Islet precursor cell (in vitro differentiated cells): ENCODE data around the gene RSRC2.
"Not testable (repeated sequence)": the region's sequence is repeated elsewhere in the genome, so short reads cannot be mapped to it uniquely, and the experiment has no call there.

Experiments used
- DNase-seq: peaks from one replicate; pipeline ENCODE4 v3.0.0-alpha.2; 2018

Gene RSRC2, protein sequence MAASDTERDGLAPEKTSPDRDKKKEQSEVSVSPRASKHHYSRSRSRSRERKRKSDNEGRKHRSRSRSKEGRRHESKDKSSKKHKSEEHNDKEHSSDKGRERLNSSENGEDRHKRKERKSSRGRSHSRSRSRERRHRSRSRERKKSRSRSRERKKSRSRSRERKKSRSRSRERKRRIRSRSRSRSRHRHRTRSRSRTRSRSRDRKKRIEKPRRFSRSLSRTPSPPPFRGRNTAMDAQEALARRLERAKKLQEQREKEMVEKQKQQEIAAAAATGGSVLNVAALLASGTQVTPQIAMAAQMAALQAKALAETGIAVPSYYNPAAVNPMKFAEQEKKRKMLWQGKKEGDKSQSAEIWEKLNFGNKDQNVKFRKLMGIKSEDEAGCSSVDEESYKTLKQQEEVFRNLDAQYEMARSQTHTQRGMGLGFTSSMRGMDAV

DNA sequence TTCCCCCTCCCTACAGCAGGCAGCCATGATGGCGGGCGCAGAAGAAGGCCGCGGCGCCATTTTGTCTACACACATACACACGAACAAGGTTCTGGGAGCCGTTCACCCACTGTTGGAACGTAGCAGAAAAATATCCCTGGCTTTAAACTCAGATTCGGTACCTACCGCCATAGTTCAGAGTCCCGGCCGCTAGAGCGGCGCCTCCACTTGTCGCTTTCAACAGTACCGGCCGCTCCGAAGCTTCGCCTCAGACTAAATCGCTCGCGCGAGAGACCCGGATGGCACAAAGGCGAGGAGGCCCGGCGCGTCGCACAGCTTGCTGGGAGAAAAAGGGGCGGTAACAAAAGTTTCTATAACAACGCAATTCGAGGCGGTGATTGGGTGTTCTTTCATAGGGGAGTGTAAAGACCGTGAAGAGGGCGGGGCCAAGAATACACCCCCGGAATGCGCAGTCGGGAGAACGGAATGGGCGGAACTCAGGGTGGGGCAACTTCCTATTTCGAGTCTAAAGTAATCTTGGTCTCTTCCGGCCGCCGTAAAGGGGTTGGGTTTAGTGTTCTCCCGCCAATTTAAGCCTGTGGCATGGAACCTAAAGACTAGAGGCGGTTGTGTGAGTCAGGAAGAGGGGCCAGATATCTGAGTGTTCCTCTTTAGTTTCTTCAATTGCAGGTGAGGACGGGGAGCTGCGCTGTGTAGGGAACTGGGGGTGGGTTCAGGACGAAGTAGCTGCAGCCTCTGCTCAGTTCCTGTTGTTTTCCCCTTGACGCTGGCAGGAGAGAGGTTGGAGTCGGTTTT lies at the start of gene RSRC2, which contains the start of gene KNTC1:
TSS of gene RSRC2 (minus strand) at position 254 of the 795 bp plus-strand sequence. CDS start at position 171, 83 bp downstream.
TSS of gene KNTC1 (plus strand) at position 567 of the 795 bp plus-strand sequence. CDS start 2,815 bp downstream, outside the sequence.
- peak; percentile 100 for DNase-seq

DNA sequence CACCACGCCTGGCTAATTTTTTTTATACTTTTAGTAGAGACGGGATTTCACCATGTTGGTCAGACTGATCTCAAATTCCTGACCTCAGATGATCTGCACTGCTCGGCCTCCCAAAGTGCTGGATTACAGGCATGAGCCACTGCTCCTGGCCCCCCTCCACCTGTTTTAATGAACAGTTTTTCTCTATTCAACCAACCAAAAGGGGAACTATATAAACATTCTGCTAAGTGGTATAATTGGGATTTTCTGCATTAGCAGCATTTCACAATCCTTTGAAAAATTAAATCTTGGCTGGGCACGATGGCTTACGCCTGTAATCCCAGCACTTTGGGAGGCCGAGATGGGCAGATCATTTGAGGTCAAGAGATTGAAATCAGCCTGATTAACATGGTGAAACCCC lies 45.1 kb upstream of the RSRC2 start:
- DNase-seq, result no peak

DNA sequence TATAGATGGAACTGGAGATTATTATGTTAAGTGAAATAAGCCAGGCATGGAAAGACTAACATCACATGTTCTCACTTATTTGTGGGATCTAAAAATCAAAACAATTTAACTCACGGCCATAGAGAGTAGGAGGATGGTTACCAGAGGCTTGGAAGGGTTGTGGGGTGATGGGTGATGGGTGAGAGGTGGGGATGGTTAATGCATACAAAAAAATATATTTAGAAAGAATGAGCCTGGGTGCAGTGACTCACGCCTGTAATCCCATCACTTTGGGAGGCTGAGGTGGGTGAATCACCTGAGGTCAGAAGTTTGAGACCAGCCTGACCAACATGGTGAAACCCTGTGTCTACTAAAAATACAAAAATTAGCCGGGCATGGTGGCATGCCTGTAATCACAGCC lies 43.3 kb upstream of the RSRC2 start:
- not testable (repeated sequence) for DNase-seq

DNA sequence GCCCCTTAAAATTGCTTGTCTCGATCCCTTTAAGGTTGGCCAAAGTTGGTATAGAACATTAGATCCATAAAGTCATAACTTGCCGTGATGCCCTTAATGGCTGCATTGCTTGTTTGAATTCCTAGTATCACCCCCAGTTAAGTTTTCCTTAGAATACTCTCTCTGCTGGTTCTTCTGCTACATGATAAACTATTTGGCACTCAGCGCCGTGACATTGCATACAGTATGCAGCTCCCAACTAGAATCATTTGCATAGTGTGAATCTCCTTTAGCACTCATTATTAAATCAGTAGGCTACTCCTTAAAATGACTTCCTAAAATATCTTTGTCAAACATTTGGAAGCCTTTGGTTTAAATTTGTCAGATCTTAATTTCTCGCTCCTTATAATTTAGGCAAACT lies 42.6 kb upstream of the RSRC2 start:
- DNase-seq, result no peak

DNA sequence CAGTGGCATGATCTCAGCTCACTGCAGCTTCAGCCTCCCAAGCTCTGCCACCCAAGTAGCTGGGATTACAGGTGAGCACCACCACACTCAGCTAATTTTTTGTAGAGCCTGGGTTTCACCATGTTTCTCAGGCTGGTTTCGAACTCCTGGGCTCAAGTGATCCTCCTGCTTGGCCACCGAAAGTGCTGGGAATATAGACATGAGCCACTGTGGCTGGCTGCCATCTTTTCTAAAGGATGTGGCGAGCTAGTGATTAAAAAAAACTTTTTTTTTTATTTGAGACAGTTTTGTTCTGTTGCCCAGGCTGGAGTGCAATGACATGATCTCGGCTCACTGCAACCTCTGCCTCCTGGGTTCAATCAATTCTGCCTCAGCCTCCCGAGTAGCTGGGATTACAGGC lies 40.1 kb upstream of the RSRC2 start:
- DNase-seq, result not testable (repeated sequence)

DNA sequence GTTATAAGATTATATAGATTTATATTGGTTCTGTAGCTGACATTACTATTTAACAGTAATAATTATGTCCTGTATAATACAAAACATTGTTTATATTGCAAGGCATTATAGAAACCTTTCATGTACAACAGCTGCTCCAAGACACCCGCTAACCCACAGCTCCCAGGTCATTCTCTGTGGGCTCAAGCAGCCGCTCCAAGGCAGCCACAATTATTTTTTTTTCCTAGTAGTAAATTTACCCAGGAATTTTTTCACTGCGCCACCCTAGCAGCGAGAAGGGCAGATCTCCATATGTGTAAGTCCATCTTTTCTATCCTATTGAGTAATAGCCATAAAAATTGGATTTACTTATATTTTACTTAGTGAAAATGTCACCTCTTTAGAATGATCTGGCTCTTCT lies 36.6 kb upstream of the RSRC2 start:
- DNase-seq, result no peak

DNA sequence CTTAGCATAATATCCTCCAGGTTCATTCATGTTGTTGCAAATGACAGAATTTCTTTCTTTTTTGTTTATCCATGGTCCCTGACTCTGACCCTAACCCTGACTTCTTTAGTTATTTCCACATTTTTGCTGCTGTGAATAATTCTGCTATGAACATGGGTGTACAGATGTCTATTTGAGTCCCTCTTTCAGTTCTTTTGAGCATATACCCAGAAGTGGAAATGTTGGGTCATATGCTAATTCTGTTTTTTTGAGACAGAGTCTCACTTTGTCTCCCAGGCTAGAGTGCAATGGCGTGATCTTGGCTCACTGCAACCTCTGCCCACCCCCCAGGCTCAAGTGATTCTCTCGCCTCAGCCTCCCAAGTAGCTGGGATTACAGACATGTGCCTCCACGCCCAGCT lies 33.4 kb upstream of the RSRC2 start:
- no peak for DNase-seq

DNA sequence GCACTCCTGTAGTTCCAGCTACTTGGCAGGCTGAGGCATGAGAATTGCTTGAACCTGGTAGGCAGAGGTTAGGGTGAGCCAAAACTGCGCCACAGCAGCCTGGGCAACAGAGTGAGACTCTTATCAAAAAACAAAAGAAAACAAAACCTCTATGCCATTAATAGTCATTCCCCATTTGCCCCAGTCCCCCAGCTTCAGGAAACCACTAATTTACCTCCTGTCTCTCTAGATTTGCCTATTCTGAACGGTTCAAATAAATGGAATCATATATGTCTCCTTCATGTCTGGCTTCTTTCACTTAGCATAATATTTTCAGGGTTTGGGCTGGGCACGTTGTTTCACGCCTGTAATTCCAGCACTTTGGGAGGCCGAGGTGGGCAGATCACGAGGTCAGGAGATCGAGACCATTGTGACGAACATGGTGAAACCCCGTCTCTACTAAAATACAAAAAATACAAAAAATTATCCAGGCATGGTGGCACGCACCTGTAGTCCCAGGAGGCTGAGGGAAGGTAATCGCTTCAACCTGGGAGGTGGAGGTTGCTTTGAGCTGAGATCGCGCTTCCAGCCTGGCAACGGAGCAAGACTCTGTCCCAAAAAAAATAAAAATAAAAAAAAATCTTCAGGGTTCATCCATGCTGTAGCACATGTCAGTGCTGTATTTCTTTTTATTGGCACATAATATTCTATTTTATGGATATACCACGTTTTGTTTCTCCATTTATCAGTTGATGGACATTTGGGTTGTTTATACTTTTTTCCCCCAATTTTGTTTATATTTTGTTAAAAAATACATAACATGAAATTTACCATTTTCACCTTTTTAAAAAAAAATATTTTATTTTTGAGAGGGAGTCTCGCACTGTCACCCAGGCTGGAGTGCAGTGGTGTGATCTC lies 32.3 kb upstream of the RSRC2 start:
- DNase-seq, result peak; percentile 23

DNA sequence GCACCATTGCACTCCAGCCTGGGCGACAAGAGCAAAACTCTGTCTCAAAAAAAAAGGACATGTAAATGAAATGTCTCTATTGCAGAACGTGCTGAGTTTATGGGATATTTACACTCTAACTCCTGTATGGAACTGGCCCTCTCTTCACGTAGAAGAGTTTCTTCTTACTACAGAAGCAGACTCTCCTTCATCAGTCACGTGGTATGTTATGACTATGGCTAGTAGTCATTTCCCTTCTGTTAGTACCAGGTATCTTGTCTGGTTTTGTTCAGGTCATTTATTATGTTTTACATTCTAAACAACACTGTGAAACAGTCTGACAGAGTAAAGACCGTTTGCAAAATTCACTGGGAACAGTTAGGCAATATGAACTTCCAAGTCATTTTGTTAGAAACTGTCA lies 20.6 kb upstream of the RSRC2 start:
- DNase-seq, result no peak

DNA sequence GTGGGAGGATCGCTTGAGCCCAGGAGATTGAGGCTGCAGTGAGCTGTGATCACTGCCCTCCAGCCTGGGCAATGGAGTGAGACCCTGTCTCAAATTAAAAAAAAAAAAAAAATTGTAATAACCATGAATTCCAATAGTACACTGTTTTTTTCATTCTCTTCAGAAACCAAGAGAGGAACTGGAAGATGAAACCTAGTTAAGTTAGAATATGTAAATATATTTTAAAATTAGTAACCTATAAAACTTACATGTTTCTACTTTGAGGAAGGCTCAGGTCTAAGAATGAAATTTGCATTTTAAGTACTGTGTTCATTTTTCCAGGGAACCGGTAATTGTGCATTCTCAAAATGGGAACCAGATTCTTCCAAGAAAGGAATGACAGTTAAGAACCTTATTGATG lies 19.1 kb upstream of the RSRC2 start:
- DNase-seq, result no peak

DNA sequence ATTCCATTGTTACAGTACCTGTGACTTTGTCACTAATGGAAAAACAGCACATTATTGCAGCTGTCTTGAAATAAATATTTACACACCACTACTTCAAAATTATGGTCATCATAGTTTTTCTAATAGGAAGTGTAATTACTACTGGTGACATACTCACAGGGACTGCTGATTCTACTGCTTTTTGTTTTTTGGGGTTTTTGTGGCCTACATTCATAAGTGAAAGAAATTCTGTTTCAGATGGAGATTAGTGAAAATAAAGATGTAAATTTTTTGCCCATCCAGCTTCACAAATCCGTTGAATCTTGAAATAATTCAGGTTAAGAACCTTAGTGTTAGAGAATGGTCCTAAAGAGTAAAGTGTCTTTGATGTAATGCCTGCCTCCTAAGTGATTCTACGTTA lies 17.8 kb upstream of the RSRC2 start:
- DNase-seq, result no peak

DNA sequence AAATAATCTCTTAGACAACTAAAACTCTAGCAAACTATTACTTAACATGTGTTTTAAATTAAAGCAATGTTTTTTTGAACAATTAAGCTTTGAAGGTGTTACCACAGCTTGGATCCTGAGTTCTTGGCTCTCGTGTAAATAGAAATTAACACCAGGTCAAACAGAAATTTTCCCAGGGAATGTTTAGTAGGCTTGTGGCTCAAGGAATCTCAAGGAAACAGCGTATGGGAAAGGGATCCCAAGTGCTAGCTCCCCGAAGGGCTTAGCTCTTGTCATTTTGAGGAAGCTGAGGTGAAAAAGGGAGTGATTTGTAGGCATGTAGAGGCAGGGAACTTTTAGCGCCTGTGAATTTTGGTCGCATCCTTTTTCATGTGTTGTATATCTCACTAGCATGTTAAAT lies 11.8 kb upstream of the RSRC2 start:
- DNase-seq, result no peak

DNA sequence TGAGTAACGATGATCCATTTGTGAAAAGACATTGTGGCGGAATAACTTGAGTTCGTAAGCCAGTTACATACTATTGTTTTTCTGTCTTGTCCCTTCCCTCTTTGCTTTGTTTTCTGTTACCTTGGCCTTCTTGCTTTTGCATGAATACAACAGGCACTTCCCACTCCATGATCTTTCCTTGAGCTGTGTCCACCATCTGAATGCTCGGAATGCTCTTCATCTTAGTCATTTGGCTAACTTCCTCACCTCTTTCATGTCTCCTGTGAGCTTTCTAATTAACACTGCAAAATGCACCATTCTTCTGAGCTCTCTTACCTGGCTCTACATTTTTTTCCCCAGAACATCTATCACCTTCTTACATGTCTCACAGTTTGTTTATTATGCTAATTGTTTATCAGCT lies 10.3 kb upstream of the RSRC2 start:
- DNase-seq, result no peak

DNA sequence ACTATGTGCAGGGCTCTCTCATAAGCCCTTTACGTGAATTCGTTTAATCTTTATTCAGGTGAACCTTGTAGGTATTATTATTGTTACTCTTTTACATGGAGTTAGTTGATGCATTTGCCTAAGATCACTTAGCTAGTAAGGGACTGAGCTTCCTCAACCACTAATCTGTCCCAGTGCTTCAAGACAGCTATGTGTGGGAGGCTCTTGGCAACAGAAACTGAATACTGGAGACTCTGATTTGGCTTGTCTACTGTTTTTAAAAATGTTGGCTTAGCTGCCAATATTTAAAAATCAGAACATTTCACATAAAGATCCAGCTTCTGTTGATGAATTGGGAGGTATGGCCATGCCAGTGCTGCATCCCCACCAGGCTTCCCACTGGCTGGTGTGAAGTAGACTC lies 7.1 kb upstream of the RSRC2 start:
- no peak for DNase-seq

DNA sequence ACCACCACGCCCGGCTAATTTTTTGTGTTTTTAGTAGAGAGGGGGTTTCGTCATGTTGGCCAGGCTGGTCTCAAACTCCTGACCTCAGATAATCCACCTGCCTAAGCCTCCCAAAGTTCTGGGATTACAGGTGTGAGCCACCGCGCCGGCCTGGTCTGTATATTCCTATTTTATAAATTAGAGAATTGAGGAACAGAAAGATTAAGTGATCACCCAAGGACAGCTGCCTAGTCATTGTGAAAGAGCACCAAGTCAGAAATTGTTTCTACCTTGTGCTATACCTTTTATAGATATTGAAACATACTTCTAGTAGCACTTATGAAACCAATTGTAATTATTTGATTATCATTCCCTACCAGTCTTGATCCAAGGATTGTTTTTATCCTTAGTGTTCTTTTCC lies 2.3 kb upstream of the RSRC2 start:
- no peak for DNase-seq

DNA sequence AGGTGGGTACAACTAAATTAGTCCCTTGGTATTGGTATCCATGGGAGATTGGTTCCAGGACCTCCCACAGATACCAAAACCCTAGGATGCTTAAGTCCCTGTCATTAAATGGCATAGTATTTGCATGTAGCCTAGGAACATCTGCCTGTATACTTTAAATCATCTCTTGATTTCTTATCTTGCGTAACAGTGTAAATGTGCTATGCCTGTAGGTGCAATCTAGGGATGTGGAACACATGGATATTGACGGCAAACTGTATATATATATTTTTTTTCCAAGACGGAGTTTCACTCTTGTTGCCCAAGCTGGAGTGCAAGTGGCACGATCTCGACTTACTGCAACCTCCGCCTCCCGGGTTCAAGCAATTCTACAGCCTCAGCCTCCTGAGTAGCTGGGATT lies 1.8 kb upstream of the RSRC2 start:
- no peak for DNase-seq

DNA sequence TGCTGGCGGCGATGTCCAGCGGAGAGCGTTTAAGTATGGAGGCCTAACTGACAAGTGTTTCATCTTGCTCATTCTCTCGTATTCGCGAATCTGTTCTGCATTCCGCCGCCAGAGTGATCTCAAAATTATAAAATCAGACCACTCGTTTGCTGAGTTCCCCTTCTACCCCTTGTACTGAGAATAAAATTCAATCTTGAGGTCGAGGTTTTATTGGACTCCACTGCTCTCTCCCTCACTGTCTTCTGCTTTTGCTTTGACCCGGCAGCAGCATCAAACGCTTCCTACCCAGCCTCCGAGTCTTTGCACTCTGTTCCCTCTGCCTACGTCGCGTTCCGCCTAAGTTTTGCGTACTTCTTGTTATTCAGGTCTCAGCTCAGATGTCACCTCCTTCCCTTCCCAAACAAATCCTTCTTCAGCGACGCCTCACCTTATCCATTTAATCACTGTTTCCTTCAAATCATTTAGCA lies 775 bp upstream of the RSRC2 start:
- DNase-seq, result no peak

DNA sequence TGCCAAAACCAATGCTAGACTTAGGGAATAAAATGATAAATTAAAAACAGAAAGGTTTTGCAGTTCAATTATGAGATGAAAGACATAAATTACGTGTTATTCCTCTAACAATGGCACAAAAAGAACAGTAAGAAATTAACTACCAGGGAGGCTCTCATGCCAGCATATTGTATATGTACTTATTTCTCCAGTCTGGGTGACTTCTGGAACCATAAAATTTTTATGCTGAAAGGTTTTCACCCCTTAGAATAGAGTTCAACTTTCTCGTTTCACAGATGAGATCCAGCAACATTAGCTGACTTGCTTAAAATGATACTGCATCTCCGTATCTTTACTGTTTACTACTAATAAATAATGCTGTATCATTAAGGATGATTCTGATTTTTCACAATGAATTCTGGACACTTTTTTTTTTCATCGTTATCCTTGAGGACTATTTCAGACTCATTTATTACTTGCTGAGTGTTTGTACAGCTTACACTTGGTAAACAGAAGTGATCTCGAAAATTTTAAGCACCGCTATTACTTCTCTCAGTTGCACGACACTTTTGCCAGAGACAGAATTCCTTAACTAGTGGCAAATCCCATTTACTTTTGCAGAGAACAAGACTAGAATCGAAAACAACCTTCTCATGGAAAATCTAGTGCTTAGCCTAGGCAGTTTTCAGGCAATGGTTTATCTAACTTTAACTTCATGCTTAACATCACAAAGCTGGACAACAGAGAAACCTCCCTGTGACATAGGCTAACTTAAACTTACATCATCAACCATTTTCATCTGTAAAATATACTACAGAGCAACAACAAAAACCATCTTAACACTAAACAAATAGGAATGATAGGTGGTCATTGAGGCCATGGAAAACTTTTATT lies 2.7 kb downstream of the RSRC2 start:
- DNase-seq, result no peak

DNA sequence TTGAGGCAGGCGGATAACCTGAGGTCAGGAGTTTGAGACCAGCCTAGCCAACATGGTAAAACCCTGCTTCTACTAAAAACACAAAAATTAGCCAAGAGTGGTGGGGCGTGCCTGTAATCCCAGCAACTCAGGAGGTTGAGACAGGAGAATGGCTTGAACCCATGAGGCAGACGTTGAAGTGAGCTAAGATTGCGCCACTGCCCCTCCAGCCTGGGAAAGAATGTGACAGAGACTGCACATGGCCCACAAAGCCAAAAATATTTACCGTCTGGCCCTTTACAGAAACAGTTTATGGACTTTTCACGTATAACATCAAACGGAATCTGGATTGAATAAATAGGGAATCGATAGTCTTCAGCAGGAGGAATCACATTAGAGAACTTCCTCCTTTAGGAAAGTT lies 3.5 kb downstream of the RSRC2 start:
- no peak for DNase-seq

DNA sequence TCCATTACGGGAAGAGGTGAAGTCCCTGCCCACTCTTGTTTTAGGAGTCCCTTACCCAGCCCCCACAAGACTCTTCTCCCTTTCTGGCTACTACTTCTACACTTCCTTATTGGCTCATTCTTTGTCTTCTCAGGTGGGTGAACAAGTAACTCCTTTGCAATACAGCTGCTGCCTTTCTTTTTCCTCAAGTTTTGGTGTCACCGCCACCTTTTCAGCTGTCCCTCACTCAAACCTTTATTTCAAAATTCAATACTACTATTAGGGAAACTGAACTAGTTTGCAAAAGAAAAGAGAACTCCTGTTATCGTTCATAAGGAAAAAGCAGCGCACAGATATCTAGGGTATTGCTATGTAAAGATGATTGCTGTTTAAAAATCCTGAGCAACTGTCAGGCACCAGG lies 6.1 kb downstream of the RSRC2 start:
- DNase-seq, result no peak

DNA sequence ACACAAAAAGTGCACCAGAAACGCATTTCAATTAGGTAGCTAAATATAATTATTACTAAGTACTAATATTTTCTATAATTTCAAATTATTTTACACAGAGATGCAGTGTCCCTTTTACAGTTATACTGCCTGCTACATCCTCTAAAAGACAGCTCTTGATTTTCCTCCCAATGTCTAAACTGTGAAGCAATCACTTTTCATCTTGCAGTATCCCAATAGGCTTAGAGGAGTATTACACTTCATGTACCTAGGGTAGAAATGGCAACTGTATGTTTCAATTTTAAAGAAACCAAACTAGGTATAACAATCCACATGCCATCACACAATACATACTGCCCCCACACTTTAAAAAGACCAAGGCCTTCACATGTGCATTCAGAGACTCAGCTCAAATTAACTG lies 7.3 kb downstream of the RSRC2 start:
- DNase-seq, result no peak

DNA sequence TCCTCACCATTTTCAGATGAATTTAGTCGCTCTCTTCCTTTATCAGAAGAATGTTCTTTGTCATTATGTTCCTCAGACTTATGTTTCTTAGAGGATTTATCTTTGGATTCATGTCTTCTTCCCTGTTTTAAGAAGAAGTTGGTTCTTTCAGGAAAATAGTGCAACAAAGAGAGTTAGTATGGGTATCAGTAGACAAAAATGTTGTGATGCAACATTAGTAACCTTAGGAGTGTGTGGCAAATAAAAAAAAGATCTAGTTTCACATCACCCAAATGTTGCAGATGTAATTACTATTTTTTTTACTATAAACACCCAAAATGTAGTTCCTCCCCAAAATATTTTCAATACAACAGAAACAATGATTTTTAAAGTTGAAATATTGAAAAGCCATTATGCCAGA lies 7.8 kb downstream of the RSRC2 start:
- no peak for DNase-seq
